Measurements from ENCODE around the gene SPRED3. TPM values are rescaled to one million over a fixed set of nuclear protein-coding genes. Genes with fewer than 3 reads are reported as not detected.
"Not testable (repeated sequence)": the region's sequence is repeated elsewhere in the genome, so short reads cannot be mapped to it uniquely, and the experiment has no call there.

SPRED3 gene
- total RNA-seq, 4 donors from 2014 or later: 0.14 to 3.0 (median 0.48) TPM; not detected in 1

GRCh38 chr19:38411041-38411712 lies 22.7 kb downstream of the SPRED3 start:
- DNase-seq: no peak
- peaks cover 3% of the 10 kb centered on the region for H3K27me3 ChIP-seq
- peaks cover 0 to 10% (median 4%) of the 10 kb centered on the region in 4 donors for H3K36me3 ChIP-seq
- H3K4me1 ChIP-seq: no peaks in the 10 kb centered on the region
- 88% methylated on average over 13 of the region's 13 CpGs; no CpG with 5 or more reads in 1 of the 2 donors for WGBS, 2 donors (ENCODE audit: low coverage in 1 of 2)
- intact Hi-C loops (cut with DNase I; ENCODE audit: low total_unique reads): no loop called here
- in situ Hi-C loops (cut with MboI; ENCODE audit: low pct_ligation_motif_present in 1 of 4, low pct_unique_long_range_greater_than_20kb in 1 of 4, low sequenced_read_pairs in 3 of 4): loop anchor here (10.0 to 25.0 kb wide), 4 partner anchors 114 to 551 kb away; partner anchors contain the start of genes MRPS12 (in 2 of the 4), SARS2 (in 2 of the 4), EIF3K (in 1 of the 4) and MAP4K1 (in 1 of the 4)
- TF ChIP-seq POLR2A (IDR thresholded peaks at IDR 0.05): no peak
- TF ChIP-seq POLR2AphosphoS5 (IDR thresholded peaks at IDR 0.05): no peak
- TF ChIP-seq CTCF (IDR thresholded peaks at IDR 0.05): no peak
- no peak for TF ChIP-seq EP300 (IDR thresholded peaks at IDR 0.05; ENCODE audit: low read depth)
- no peak overlapping the region for H3K4me3 ChIP-seq
- H3K9me3 ChIP-seq: no peaks in the 10 kb centered on the region
- no peak overlapping the region for H3K27ac ChIP-seq

GRCh38 chr19:38411898-38412297 lies 23.4 kb downstream of the SPRED3 start:
- in situ Hi-C loops (cut with MboI; ENCODE audit: low pct_ligation_motif_present in 1 of 4, low pct_unique_long_range_greater_than_20kb in 1 of 4, low sequenced_read_pairs in 3 of 4): loop anchor here (10.0 to 25.0 kb wide), 4 partner anchors 113 to 550 kb away; partner anchors contain the start of genes MRPS12 (in 2 of the 4), SARS2 (in 2 of the 4), EIF3K (in 1 of the 4) and MAP4K1 (in 1 of the 4)
- intact Hi-C loops (cut with DNase I; ENCODE audit: low total_unique reads): not testable (repeated sequence)

GRCh38 chr19:38412491-38412890 lies 24.0 kb downstream of the SPRED3 start:
- Histone ChIP-seq H3K36me3 (no peaks in the 10 kb centered on the region), H3K27ac (no peak overlapping the region), H3K27me3 (peaks cover 3% of the 10 kb centered on the region), H3K9me3 (no peaks in the 10 kb centered on the region), H3K4me3 (no peak overlapping the region), H3K4me1 (peaks cover 0 to under 1% (median 0%) of the 10 kb centered on the region in 4 donors)
- in situ Hi-C loops (cut with MboI; ENCODE audit: low pct_ligation_motif_present in 1 of 4, low pct_unique_long_range_greater_than_20kb in 1 of 4, low sequenced_read_pairs in 3 of 4) (loop anchor here (10.0 to 25.0 kb wide), 4 partner anchors 112 to 550 kb away; partner anchors contain the start of genes MRPS12 (in 2 of the 4), SARS2 (in 2 of the 4), EIF3K (in 1 of the 4) and MAP4K1 (in 1 of the 4)), intact Hi-C loops (cut with DNase I; ENCODE audit: low total_unique reads) (no loop called here)
- DNase-seq: no peak
- 80 to 95% methylated on average over 2 to 8 of the region's 8 CpGs for WGBS, 2 donors (ENCODE audit: low coverage in 1 of 2)
- no peak for TF ChIP-seq POLR2AphosphoS5 (IDR thresholded peaks at IDR 0.05)
- TF ChIP-seq CTCF (IDR thresholded peaks at IDR 0.05): no peak
- no peak for TF ChIP-seq EP300 (IDR thresholded peaks at IDR 0.05; ENCODE audit: low read depth)
- no peak for TF ChIP-seq POLR2A (IDR thresholded peaks at IDR 0.05)

More at GRCh38 chr19:38411898-38412297, 23.4 kb downstream of the SPRED3 start:
- not testable (repeated sequence) for H3K4me3 ChIP-seq, H3K36me3 ChIP-seq, H3K27me3 ChIP-seq, H3K27ac ChIP-seq, H3K4me1 ChIP-seq, H3K9me3 ChIP-seq, DNase-seq
- WGBS, 2 donors (ENCODE audit: low coverage in 1 of 2): 20 to 83% methylated on average over 1 to 5 of the region's 5 CpGs

- DNase-seq: no peak
- 74% methylated on average over 11 of the region's 11 CpGs; no CpG with 5 or more reads in 1 of the 2 donors for WGBS, 2 donors (ENCODE audit: low coverage in 1 of 2)
- intact Hi-C loops (cut with DNase I; ENCODE audit: low total_unique reads) (no loop called here), in situ Hi-C loops (cut with MboI; ENCODE audit: low pct_ligation_motif_present in 1 of 4, low pct_unique_long_range_greater_than_20kb in 1 of 4, low sequenced_read_pairs in 3 of 4) (loop anchor here (10.0 to 25.0 kb wide), 4 partner anchors 112 to 549 kb away; partner anchors contain the start of genes MRPS12 (in 2 of the 4), SARS2 (in 2 of the 4), EIF3K (in 1 of the 4) and MAP4K1 (in 1 of the 4))
- H3K36me3 ChIP-seq: no peaks in the 10 kb centered on the region
- no peak overlapping the region for H3K4me3 ChIP-seq
- H3K4me1 ChIP-seq: peaks cover 1 to 5% (median 3%) of the 10 kb centered on the region in 4 donors
- no peak overlapping the region for H3K27ac ChIP-seq
- TF ChIP-seq CTCF (IDR thresholded peaks at IDR 0.05): no peak
- no peak for TF ChIP-seq POLR2A (IDR thresholded peaks at IDR 0.05)
- TF ChIP-seq POLR2AphosphoS5 (IDR thresholded peaks at IDR 0.05): no peak
- TF ChIP-seq EP300 (IDR thresholded peaks at IDR 0.05; ENCODE audit: low read depth): no peak
- H3K27me3 ChIP-seq: peaks cover 7% of the 10 kb centered on the region
- no peaks in the 10 kb centered on the region for H3K9me3 ChIP-seq
These were observed 24.5 kb downstream of the SPRED3 start for GRCh38 chr19:38412961-38413360.

Measured in transverse colon (tissue), 4 donors.